Mesenchymal stem cell (in vitro differentiated cells and primary cell): ENCODE data around the gene MAPK10.

Source experiments
- DNase-seq: peaks from one replicate; pipeline ENCODE4 v3.0.0-alpha.2; 2013
- H2AFZ ChIP-seq: one replicate; pipeline ENCODE4 v1.6.1; 2013; ENCODE audit warnings: low read depth, mild to moderate bottlenecking, control low read depth, inconsistent platforms, low read length, moderate library complexity
- H2AK5ac ChIP-seq: 2 replicates; pipeline ENCODE4 v1.6.1; 2013; ENCODE audit warnings: low read length, moderate library complexity, mild to moderate bottlenecking, inconsistent platforms; ENCODE audit not compliant: severe bottlenecking
- H2BK120ac ChIP-seq: one replicate; pipeline ENCODE4 v1.6.1; 2013; ENCODE audit warnings: low read depth, mild to moderate bottlenecking, inconsistent platforms, low read length, moderate library complexity
- H2BK12ac ChIP-seq, 2 experiments: one replicate each; pipeline ENCODE4 v1.6.1; 2013; ENCODE audit warnings: inconsistent platforms in 2 of 2, low read length in 2 of 2, mild to moderate bottlenecking in 2 of 2, moderate library complexity in 2 of 2, control low read depth in 1 of 2
- H2BK15ac ChIP-seq: one replicate; pipeline ENCODE4 v1.6.1; 2013; ENCODE audit warnings: mild to moderate bottlenecking, low read depth, inconsistent platforms; ENCODE audit not compliant: poor library complexity, severe bottlenecking
- H2BK5ac ChIP-seq: 2 replicates; pipeline ENCODE4 v1.6.1; 2013; ENCODE audit warnings: low read depth, mild to moderate bottlenecking, low read length, control low read depth, inconsistent platforms; ENCODE audit not compliant: poor library complexity, severe bottlenecking
- H3K14ac ChIP-seq, 2 experiments: one replicate each; pipeline ENCODE4 v1.6.1; 2013; ENCODE audit warnings: inconsistent platforms in 2 of 2, low read length in 2 of 2, control low read depth in 1 of 2, mild to moderate bottlenecking in 1 of 2, moderate library complexity in 1 of 2
- H3K18ac ChIP-seq, 2 experiments: one replicate each; pipeline ENCODE4 v1.6.1; 2013; ENCODE audit warnings: inconsistent platforms in 2 of 2, low read length in 2 of 2, control low read depth in 1 of 2, low read depth in 1 of 2, mild to moderate bottlenecking in 1 of 2
- H3K23ac ChIP-seq, 2 experiments: one replicate each; pipeline ENCODE4 v1.6.1; 2013; ENCODE audit warnings: inconsistent platforms in 2 of 2, low read length in 2 of 2, mild to moderate bottlenecking in 2 of 2, moderate library complexity in 2 of 2, control low read depth in 1 of 2
- H3K27ac ChIP-seq: 2 replicates; pipeline ENCODE4 v1.5.1; 2013; ENCODE audit warnings: mild to moderate bottlenecking, moderate library complexity, low read length, control low read depth, inconsistent platforms; ENCODE audit not compliant: poor library complexity, severe bottlenecking
- H3K27me3 ChIP-seq, 2 experiments: 2 replicates each; pipeline versions ENCODE4 v1.6.1 to v1.7.0; 2013; ENCODE audit warnings: low read length in 2 of 2, mild to moderate bottlenecking in 2 of 2, moderate library complexity in 2 of 2, control low read depth in 1 of 2, inconsistent platforms in 1 of 2; ENCODE audit not compliant: control insufficient read depth in 1 of 2, insufficient read depth in 1 of 2
- H3K36me3 ChIP-seq, 2 experiments: 2 replicates each; pipeline versions ENCODE4 v1.6.1 to v1.7.0; 2013; ENCODE audit warnings: low read length in 2 of 2, control low read depth in 1 of 2, inconsistent platforms in 1 of 2, low read depth in 1 of 2, mild to moderate bottlenecking in 1 of 2; ENCODE audit not compliant: insufficient read depth in 2 of 2, control insufficient read depth in 1 of 2
- H3K4ac ChIP-seq, 2 experiments: one replicate each; pipeline ENCODE4 v1.6.1; 2013; ENCODE audit warnings: inconsistent platforms in 2 of 2, low read length in 2 of 2, mild to moderate bottlenecking in 2 of 2, moderate library complexity in 2 of 2, control low read depth in 1 of 2, low read depth in 1 of 2
- H3K4me1 ChIP-seq: 2 replicates; pipeline ENCODE4 v1.6.1; 2013; ENCODE audit warnings: low read depth, low read length, control low read depth; ENCODE audit not compliant: control insufficient read depth, insufficient read depth
- H3K4me2 ChIP-seq: 2 replicates; pipeline ENCODE4 v1.6.1; 2013; ENCODE audit warnings: low read length, mild to moderate bottlenecking, inconsistent platforms; ENCODE audit not compliant: poor library complexity, severe bottlenecking
- H3K4me3 ChIP-seq, 2 experiments: 2 replicates each; pipeline versions ENCODE4 v1.5.1 to v1.7.0; 2013; ENCODE audit warnings: low read length in 2 of 2, mild to moderate bottlenecking in 2 of 2, control low read depth in 1 of 2, low read depth in 1 of 2; ENCODE audit not compliant: insufficient read depth in 1 of 2
- H3K79me1 ChIP-seq: replicated peaks from 2 replicates; pipeline ENCODE4 v1.6.1; 2013; ENCODE audit warnings: mild to moderate bottlenecking, control low read depth, low read length, inconsistent platforms; ENCODE audit not compliant: poor library complexity, severe bottlenecking
- H3K9ac ChIP-seq: 2 replicates; pipeline ENCODE4 v1.7.0; 2013; ENCODE audit warnings: mild to moderate bottlenecking, low read length, moderate library complexity
- H3K9me3 ChIP-seq: 2 replicates; pipeline ENCODE4 v1.7.0; 2013; ENCODE audit warnings: mild to moderate bottlenecking, low read length; ENCODE audit not compliant: control insufficient read depth
- H4K8ac ChIP-seq: one replicate; pipeline ENCODE4 v1.6.1; 2013; ENCODE audit warnings: inconsistent platforms, mild to moderate bottlenecking, low read length, moderate library complexity
- H4K91ac ChIP-seq: one replicate; pipeline ENCODE4 v1.6.1; 2013; ENCODE audit warnings: mild to moderate bottlenecking, low read length, inconsistent platforms
- WGBS: methylation state at CpG from one replicate; pipeline ENCODE4 v1.1.7; 2013; ENCODE audit warnings: mixed read lengths; 5-methylcytosine and 5-hydroxymethylcytosine counted together

Gene MAPK10

GRCh38 chr4:86249074-86249473 is 110.8 kb downstream of the MAPK10 start:
- Histone ChIP-seq H3K36me3 (no peaks in the 10 kb centered on the region), H3K79me1 (no peaks in the 10 kb centered on the region), H3K27me3 (no peaks in the 10 kb centered on the region), H3K23ac (no peak overlapping the region), H3K9ac (no peak overlapping the region), H3K14ac (no peak overlapping the region), H2BK120ac (no peak overlapping the region), H2BK5ac (no peak overlapping the region), H3K27ac (no peak overlapping the region), H2AK5ac (no peak overlapping the region), H3K18ac (no peak overlapping the region), H2AFZ (no peak overlapping the region), H3K9me3 (no peaks in the 10 kb centered on the region), H3K4me1 (no peaks in the 10 kb centered on the region), H2BK12ac (no peak overlapping the region), H3K4ac (no peak overlapping the region), H2BK15ac (no peak overlapping the region), H4K91ac (no peak overlapping the region), H3K4me3 (no peak overlapping the region), H3K4me2 (no peak overlapping the region), H4K8ac (no peak overlapping the region)
- no peak for DNase-seq
- 95% methylated on average over 2 of the region's 2 CpGs for WGBS

- no peak overlapping the region for H4K8ac ChIP-seq
- H3K9ac ChIP-seq = no peak overlapping the region
- no peak overlapping the region for H3K14ac ChIP-seq
- no peak overlapping the region for H3K4ac ChIP-seq
- H2AFZ ChIP-seq = no peak overlapping the region
- H4K91ac ChIP-seq = no peak overlapping the region
- H3K4me1 ChIP-seq = no peaks in the 10 kb centered on the region
- H3K18ac ChIP-seq = no peak overlapping the region
- H2BK12ac ChIP-seq = no peak overlapping the region
- H3K4me3 ChIP-seq = no peak overlapping the region
- no peaks in the 10 kb centered on the region for H3K79me1 ChIP-seq
- WGBS = 87% methylated on average over 3 of the region's 3 CpGs
- H3K9me3 ChIP-seq = no peaks in the 10 kb centered on the region
- H3K4me2 ChIP-seq = no peak overlapping the region
- no peak overlapping the region for H2AK5ac ChIP-seq
- H3K23ac ChIP-seq = no peak overlapping the region
- H3K27me3 ChIP-seq = no peaks in the 10 kb centered on the region
- no peak overlapping the region for H2BK120ac ChIP-seq
- no peak overlapping the region for H3K27ac ChIP-seq
- no peak overlapping the region for H2BK5ac ChIP-seq
- no peak overlapping the region for H2BK15ac ChIP-seq
- no peak for DNase-seq
- H3K36me3 ChIP-seq = no peaks in the 10 kb centered on the region
Measured at GRCh38 chr4:86247906-86248305, 111.9 kb downstream of the MAPK10 start.

DNA sequence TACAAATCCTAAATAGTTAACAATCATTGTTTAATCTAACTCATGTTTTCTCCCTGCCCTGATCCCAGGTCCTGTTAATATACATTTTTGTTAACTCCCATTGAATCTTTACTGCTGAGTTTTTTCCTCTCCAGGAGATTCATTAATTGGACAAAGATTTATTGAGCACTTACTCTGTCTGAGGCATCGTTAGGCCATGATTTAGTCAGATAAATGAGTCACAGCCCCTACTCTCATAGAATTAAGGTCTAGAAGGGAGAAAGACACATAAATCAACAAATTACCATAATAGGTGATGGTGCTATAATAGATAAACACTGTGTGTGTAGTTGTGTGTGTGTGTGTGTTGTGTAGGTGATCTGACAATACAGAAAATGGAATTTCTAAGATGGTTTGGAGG is 112.5 kb downstream of the MAPK10 start:
- no peak overlapping the region for H3K4me3 ChIP-seq
- no peak overlapping the region for H2AK5ac ChIP-seq

DNA sequence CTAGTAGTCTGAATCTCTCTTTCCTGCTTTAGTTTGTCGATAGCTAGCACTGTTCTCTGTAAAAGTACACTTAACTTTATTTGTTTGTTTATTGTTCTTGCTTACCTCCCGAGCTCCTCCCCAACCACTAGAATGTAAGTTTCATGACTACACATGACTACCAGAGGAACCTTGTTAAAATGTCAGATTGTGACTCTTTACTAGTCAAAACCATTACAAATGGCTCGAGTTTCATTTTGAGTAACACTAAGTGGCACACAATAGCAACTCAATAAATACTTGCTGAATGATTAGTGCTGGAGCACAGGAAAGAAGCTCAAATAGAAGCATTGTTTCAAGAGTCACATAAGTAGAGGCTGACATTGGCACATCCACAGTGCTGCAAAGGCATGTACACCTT is 116.1 kb downstream of the MAPK10 start:
- WGBS = 95% methylated on average over 2 of the region's 3 CpGs
- no peak overlapping the region for H3K23ac ChIP-seq
- H3K4me3 ChIP-seq = no peak overlapping the region
- no peak overlapping the region for H4K8ac ChIP-seq
- no peak overlapping the region for H2BK5ac ChIP-seq
- no peaks in the 10 kb centered on the region for H3K4me1 ChIP-seq
- H3K18ac ChIP-seq = no peak overlapping the region
- no peak overlapping the region for H3K27ac ChIP-seq
- H3K9ac ChIP-seq = no peak overlapping the region
- no peak overlapping the region for H3K4me2 ChIP-seq
- no peaks in the 10 kb centered on the region for H3K79me1 ChIP-seq
- no peak overlapping the region for H3K4ac ChIP-seq
- no peaks in the 10 kb centered on the region for H3K27me3 ChIP-seq
- H3K36me3 ChIP-seq = no peaks in the 10 kb centered on the region
- H3K14ac ChIP-seq = no peak overlapping the region
- H2BK15ac ChIP-seq = no peak overlapping the region
- no peak overlapping the region for H2AFZ ChIP-seq
- H2BK12ac ChIP-seq = no peak overlapping the region
- H2BK120ac ChIP-seq = no peak overlapping the region
- peaks cover 11% of the 10 kb centered on the region for H3K9me3 ChIP-seq
- no peak overlapping the region for H4K91ac ChIP-seq
- no peak overlapping the region for H2AK5ac ChIP-seq
- DNase-seq = no peak

More for the DNA sequence above, 112.5 kb downstream of the MAPK10 start:
- H3K9me3 ChIP-seq = no peaks in the 10 kb centered on the region
- H3K4ac ChIP-seq = no peak overlapping the region
- H4K8ac ChIP-seq = no peak overlapping the region
- H3K4me2 ChIP-seq = no peak overlapping the region
- H3K27ac ChIP-seq = no peak overlapping the region
- no peaks in the 10 kb centered on the region for H3K79me1 ChIP-seq
- H2BK120ac ChIP-seq = no peak overlapping the region
- no CpG with 5 or more reads among the region's 1 CpG for WGBS
- no peak overlapping the region for H2AFZ ChIP-seq
- DNase-seq = no peak
- no peaks in the 10 kb centered on the region for H3K4me1 ChIP-seq
- no peak overlapping the region for H3K9ac ChIP-seq
- H4K91ac ChIP-seq = no peak overlapping the region
- no peak overlapping the region for H2BK12ac ChIP-seq
- H3K36me3 ChIP-seq = no peaks in the 10 kb centered on the region
- no peak overlapping the region for H2BK5ac ChIP-seq
- no peak overlapping the region for H2BK15ac ChIP-seq
- H3K23ac ChIP-seq = no peak overlapping the region
- H3K27me3 ChIP-seq = no peaks in the 10 kb centered on the region
- no peak overlapping the region for H3K14ac ChIP-seq
- H3K18ac ChIP-seq = no peak overlapping the region
